T-helper 1 cell treated with Interleukin-12 subunit alpha and Interleukin-12 subunit beta and Interleukin-4 antibody, amounts not matched to agents 30 ng/mL and 1 ng/mL, for 36 hours (primary cell): ENCODE measurements around the gene PRR23A. TPM values are rescaled to one million over a fixed set of nuclear protein-coding genes. Genes with fewer than 3 reads are reported as not detected.
"Not testable (repeated sequence)": the region's sequence is repeated elsewhere in the genome, so short reads cannot be mapped to it uniquely, and the experiment has no call there.

Experiments
- intact Hi-C: fragments of 100-400 bp; cut with micrococcal nuclease; formaldehyde crosslinking; loops from one replicate; pipeline ENCODE4 v1.15.1; 2024
- total RNA-seq: library from RNA; stranded (reverse); gene quantifications from 2 replicates; pipeline ENCODE4 v1.2.3, GENCODE V29; 2022

Gene PRR23A
- not detected in 2 replicates for total RNA-seq

GRCh38 chr3:139006051-139006716 lies at the start of gene PRR23A:
Gene PRR23A, minus strand, starts transcription at chr3:139006268. Its CDS starts 0 bp downstream, at chr3:139006268.
- intact Hi-C loops: no loop called here

- intact Hi-C loops: no loop called here
Measured at GRCh38 chr3:139052802-139053600, 46.9 kb upstream of the PRR23A start.

- intact Hi-C loops: no loop called here
Measured at GRCh38 chr3:139044366-139045210, 38.5 kb upstream of the PRR23A start, which contains the start of gene PRR23C. Gene PRR23C, minus strand, starts transcription at chr3:139044892. Its CDS starts 272 bp downstream, at chr3:139044620.

- intact Hi-C loops: no loop called here
Measured at GRCh38 chr3:139043554-139044365, 37.7 kb upstream of the PRR23A start.

- intact Hi-C loops: no loop called here
Measured at GRCh38 chr3:139037478-139037877, 31.4 kb upstream of the PRR23A start.

- intact Hi-C loops: no loop called here
Measured at GRCh38 chr3:139032326-139033002, 26.4 kb upstream of the PRR23A start.

- intact Hi-C loops: not testable (repeated sequence)
Measured at GRCh38 chr3:139030576-139030975, 24.5 kb upstream of the PRR23A start.

GRCh38 chr3:139024968-139025367 lies 18.9 kb upstream of the PRR23A start:
- intact Hi-C loops: no loop called here

GRCh38 chr3:139020868-139021234 lies 14.8 kb upstream of the PRR23A start, which contains the start of gene PRR23B:
Gene PRR23B, minus strand, starts transcription at chr3:139020926. Its CDS starts 265 bp downstream, at chr3:139020661.
- intact Hi-C loops: no loop called here

GRCh38 chr3:139020036-139020867 lies 14.2 kb upstream of the PRR23A start:
- intact Hi-C loops: no loop called here

- intact Hi-C loops: no loop called here
Measured at GRCh38 chr3:139016430-139017048, 10.5 kb upstream of the PRR23A start.

GRCh38 chr3:139005356-139005993 lies 593 bp downstream of the PRR23A start:
- intact Hi-C loops: no loop called here

- intact Hi-C loops: no loop called here
Measured at GRCh38 chr3:138995706-138996105, 10.4 kb downstream of the PRR23A start.

- intact Hi-C loops: no loop called here
Measured at GRCh38 chr3:138987181-138987580, 18.9 kb downstream of the PRR23A start.

- intact Hi-C loops: no loop called here
Measured at GRCh38 chr3:138985932-138986331, 20.1 kb downstream of the PRR23A start.

- intact Hi-C loops: no loop called here
Measured at GRCh38 chr3:138984816-138985215, 21.3 kb downstream of the PRR23A start.

- intact Hi-C loops: no loop called here
Measured at GRCh38 chr3:138976047-138976446, 30.0 kb downstream of the PRR23A start.

GRCh38 chr3:138975351-138975750 lies 30.7 kb downstream of the PRR23A start:
- intact Hi-C loops: no loop called here
